Panc1 (cell line): Measurements from ENCODE around the gene TBX18.

ENCODE experiments used
- POLR2AphosphoS5 ChIP-seq: IDR thresholded peaks from 2 replicates; pipeline ENCODE4 v1.6.1; 2012; ENCODE audit warnings: mild to moderate bottlenecking, low read depth, low read length, moderate library complexity
- SIN3A ChIP-seq: IDR thresholded peaks from 2 replicates; pipeline ENCODE4 v1.6.1; 2012; ENCODE audit warnings: low read depth, mild to moderate bottlenecking, low read length, moderate library complexity, borderline replicate concordance; ENCODE audit not compliant: insufficient read depth
- TF ChIP-seq, protein P1 (sequence below): fragments of 450-650 bp; IDR thresholded peaks from 2 replicates; pipeline ENCODE4 v1.5.1; 2017; ENCODE audit warnings: mild to moderate bottlenecking
- TF ChIP-seq, protein P2 (sequence below), 2 experiments: IDR thresholded peaks; 2 replicates each; pipeline ENCODE4 v1.6.1; 2011 to 2012; ENCODE audit warnings: low read depth in 2 of 2, control low read depth in 1 of 2, low read length in 1 of 2, mild to moderate bottlenecking in 1 of 2, moderate library complexity in 1 of 2; ENCODE audit not compliant: insufficient read depth in 1 of 2

DNA sequence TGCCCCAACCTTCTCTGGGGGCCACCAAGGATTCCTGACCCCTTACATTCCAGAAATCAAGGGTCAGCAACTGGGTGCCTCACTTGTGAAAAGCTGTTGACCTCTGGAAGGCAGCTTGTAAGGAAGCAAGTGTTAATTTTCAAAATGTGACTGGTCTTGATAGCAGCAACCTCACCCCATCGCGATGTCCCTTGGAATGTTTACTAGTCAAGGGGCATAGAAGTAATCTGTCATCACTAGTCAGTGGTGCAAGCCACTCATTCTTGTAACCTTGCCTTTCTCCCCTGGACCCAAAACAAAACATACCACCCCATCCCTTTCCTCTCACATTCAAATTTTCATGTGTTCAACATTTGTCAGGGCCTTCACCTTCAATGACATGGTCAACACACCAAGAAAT is 30.5 kb downstream of the TBX18 start:
- TF ChIP-seq, protein P1, sequence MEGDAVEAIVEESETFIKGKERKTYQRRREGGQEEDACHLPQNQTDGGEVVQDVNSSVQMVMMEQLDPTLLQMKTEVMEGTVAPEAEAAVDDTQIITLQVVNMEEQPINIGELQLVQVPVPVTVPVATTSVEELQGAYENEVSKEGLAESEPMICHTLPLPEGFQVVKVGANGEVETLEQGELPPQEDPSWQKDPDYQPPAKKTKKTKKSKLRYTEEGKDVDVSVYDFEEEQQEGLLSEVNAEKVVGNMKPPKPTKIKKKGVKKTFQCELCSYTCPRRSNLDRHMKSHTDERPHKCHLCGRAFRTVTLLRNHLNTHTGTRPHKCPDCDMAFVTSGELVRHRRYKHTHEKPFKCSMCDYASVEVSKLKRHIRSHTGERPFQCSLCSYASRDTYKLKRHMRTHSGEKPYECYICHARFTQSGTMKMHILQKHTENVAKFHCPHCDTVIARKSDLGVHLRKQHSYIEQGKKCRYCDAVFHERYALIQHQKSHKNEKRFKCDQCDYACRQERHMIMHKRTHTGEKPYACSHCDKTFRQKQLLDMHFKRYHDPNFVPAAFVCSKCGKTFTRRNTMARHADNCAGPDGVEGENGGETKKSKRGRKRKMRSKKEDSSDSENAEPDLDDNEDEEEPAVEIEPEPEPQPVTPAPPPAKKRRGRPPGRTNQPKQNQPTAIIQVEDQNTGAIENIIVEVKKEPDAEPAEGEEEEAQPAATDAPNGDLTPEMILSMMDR: no peak
- TF ChIP-seq POLR2AphosphoS5 (no peak), SIN3A (no peak)
- TF ChIP-seq, protein P2, sequence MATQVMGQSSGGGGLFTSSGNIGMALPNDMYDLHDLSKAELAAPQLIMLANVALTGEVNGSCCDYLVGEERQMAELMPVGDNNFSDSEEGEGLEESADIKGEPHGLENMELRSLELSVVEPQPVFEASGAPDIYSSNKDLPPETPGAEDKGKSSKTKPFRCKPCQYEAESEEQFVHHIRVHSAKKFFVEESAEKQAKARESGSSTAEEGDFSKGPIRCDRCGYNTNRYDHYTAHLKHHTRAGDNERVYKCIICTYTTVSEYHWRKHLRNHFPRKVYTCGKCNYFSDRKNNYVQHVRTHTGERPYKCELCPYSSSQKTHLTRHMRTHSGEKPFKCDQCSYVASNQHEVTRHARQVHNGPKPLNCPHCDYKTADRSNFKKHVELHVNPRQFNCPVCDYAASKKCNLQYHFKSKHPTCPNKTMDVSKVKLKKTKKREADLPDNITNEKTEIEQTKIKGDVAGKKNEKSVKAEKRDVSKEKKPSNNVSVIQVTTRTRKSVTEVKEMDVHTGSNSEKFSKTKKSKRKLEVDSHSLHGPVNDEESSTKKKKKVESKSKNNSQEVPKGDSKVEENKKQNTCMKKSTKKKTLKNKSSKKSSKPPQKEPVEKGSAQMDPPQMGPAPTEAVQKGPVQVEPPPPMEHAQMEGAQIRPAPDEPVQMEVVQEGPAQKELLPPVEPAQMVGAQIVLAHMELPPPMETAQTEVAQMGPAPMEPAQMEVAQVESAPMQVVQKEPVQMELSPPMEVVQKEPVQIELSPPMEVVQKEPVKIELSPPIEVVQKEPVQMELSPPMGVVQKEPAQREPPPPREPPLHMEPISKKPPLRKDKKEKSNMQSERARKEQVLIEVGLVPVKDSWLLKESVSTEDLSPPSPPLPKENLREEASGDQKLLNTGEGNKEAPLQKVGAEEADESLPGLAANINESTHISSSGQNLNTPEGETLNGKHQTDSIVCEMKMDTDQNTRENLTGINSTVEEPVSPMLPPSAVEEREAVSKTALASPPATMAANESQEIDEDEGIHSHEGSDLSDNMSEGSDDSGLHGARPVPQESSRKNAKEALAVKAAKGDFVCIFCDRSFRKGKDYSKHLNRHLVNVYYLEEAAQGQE (IDR thresholded peaks at IDR 0.05; ENCODE audit: insufficient read depth in 1 of 2, low read depth in 2 of 2, low read length in 1 of 2): no peak
